H9 (cell line): Measurements from ENCODE around the gene FRY. TPM values are rescaled to one million over a fixed set of nuclear protein-coding genes. Genes with fewer than 3 reads are reported as not detected.

Source experiments
- DNase-seq: peaks from one replicate; pipeline ENCODE4 v3.0.0-alpha.2; 2017
- H2AFZ ChIP-seq: one replicate; pipeline ENCODE4 v1.6.1; 2013; ENCODE audit warnings: mild to moderate bottlenecking, low read length, control low read depth, moderate library complexity
- H2AK5ac ChIP-seq: 2 replicates; pipeline ENCODE4 v1.6.1; 2013; ENCODE audit warnings: low read length, control low read depth, mixed read lengths; ENCODE audit not compliant: insufficient read length
- H2BK120ac ChIP-seq: one replicate; pipeline ENCODE4 v1.6.1; 2013; ENCODE audit warnings: low read depth, mild to moderate bottlenecking, low read length, control low read depth, inconsistent platforms; ENCODE audit not compliant: poor library complexity, severe bottlenecking
- H2BK12ac ChIP-seq: 2 replicates; pipeline ENCODE4 v1.6.1; 2013; ENCODE audit warnings: low read length, control low read depth, mixed read lengths, low read depth; ENCODE audit not compliant: insufficient read length
- H2BK15ac ChIP-seq: 2 replicates; pipeline ENCODE4 v1.6.1; 2013; ENCODE audit warnings: low read depth, low read length, control low read depth
- H2BK20ac ChIP-seq: one replicate; pipeline ENCODE4 v1.6.1; 2013; ENCODE audit warnings: low read depth, mild to moderate bottlenecking, low read length, control low read depth, inconsistent platforms; ENCODE audit not compliant: poor library complexity, severe bottlenecking
- H2BK5ac ChIP-seq: 2 replicates; pipeline ENCODE4 v1.6.1; 2013; ENCODE audit warnings: low read length, control low read depth, mixed read lengths; ENCODE audit not compliant: insufficient read length
- H3K14ac ChIP-seq: 2 replicates; pipeline ENCODE4 v1.6.1; 2013; ENCODE audit warnings: low read length, control low read depth; ENCODE audit not compliant: insufficient read depth
- H3K18ac ChIP-seq: 2 replicates; pipeline ENCODE4 v1.6.1; 2013; ENCODE audit warnings: low read depth, mild to moderate bottlenecking, mixed read lengths, low read length, control low read depth; ENCODE audit not compliant: insufficient read length
- H3K23ac ChIP-seq: 2 replicates; pipeline ENCODE4 v1.6.1; 2013; ENCODE audit warnings: low read length, control low read depth, mixed read lengths, low read depth; ENCODE audit not compliant: insufficient read length
- H3K23me2 ChIP-seq: 2 replicates; pipeline ENCODE4 v1.6.1; 2013; ENCODE audit warnings: low read depth, mild to moderate bottlenecking, mixed read lengths, low read length, control low read depth; ENCODE audit not compliant: insufficient read length, poor library complexity, severe bottlenecking
- H3K27ac ChIP-seq: 2 replicates; pipeline ENCODE4 v1.5.1; 2013; ENCODE audit warnings: low read length, control low read depth, mixed read lengths, low read depth; ENCODE audit not compliant: insufficient read length
- H3K27me3 ChIP-seq: 2 replicates; pipeline ENCODE4 v1.6.1; 2013; ENCODE audit warnings: low read length, control low read depth, inconsistent platforms; ENCODE audit not compliant: insufficient read depth
- H3K4ac ChIP-seq: 2 replicates; pipeline ENCODE4 v1.6.1; 2013; ENCODE audit warnings: low read depth, mild to moderate bottlenecking, control low read depth, inconsistent platforms, low read length, moderate library complexity
- H3K4me1 ChIP-seq: 2 replicates; pipeline ENCODE4 v1.6.1; 2013; ENCODE audit warnings: low read length, control low read depth, inconsistent platforms; ENCODE audit not compliant: insufficient read depth
- H3K4me2 ChIP-seq: 2 replicates; pipeline ENCODE4 v1.6.1; 2013; ENCODE audit warnings: low read length, control low read depth, mixed read lengths; ENCODE audit not compliant: insufficient read length, insufficient read depth
- H3K56ac ChIP-seq: 2 replicates; pipeline ENCODE4 v1.6.1; 2013; ENCODE audit warnings: low read depth, mild to moderate bottlenecking, mixed read lengths, low read length, control low read depth; ENCODE audit not compliant: insufficient read length
- H3K79me1 ChIP-seq: 2 replicates; pipeline ENCODE4 v1.6.1; 2013; ENCODE audit warnings: low read depth, mild to moderate bottlenecking, moderate library complexity, low read length, control low read depth, inconsistent platforms; ENCODE audit not compliant: insufficient read depth, poor library complexity, severe bottlenecking
- H3K79me2 ChIP-seq: 2 replicates; pipeline ENCODE4 v1.6.1; 2013; ENCODE audit warnings: low read length, control low read depth, inconsistent platforms; ENCODE audit not compliant: insufficient read depth
- H3K9ac ChIP-seq: 2 replicates; pipeline ENCODE4 v1.6.1; 2013; ENCODE audit warnings: low read length, control low read depth, mixed read lengths; ENCODE audit not compliant: insufficient read length; ENCODE audit errors: extremely low read depth
- H3K9me3 ChIP-seq: one replicate; pipeline ENCODE4 v1.6.1; 2013; ENCODE audit warnings: low read depth, low read length, inconsistent platforms; ENCODE audit not compliant: control insufficient read depth
- H3T11ph ChIP-seq: one replicate; pipeline ENCODE4 v1.6.1; 2013; ENCODE audit warnings: mild to moderate bottlenecking, low read length, control low read depth, inconsistent platforms
- H4K20me1 ChIP-seq: one replicate; pipeline ENCODE4 v1.6.1; 2013; ENCODE audit not compliant: control insufficient read depth, insufficient read length, insufficient read depth
- H4K5ac ChIP-seq: 2 replicates; pipeline ENCODE4 v1.6.1; 2013; ENCODE audit warnings: low read depth, mild to moderate bottlenecking, mixed read lengths, low read length, control low read depth; ENCODE audit not compliant: insufficient read length
- H4K8ac ChIP-seq: replicated peaks from 2 replicates; pipeline ENCODE4 v1.6.1; 2013; ENCODE audit warnings: low read length, control low read depth, mixed read lengths, low read depth; ENCODE audit not compliant: insufficient read length
- H4K91ac ChIP-seq: 2 replicates; pipeline ENCODE4 v1.6.1; 2013; ENCODE audit warnings: low read depth, mild to moderate bottlenecking, moderate library complexity, mixed read lengths, low read length, control low read depth; ENCODE audit not compliant: insufficient read length
- H3K27ac Mint-ChIP-seq, 3 experiments: 2 replicates in 2 of 3; 3 replicates in 1 of 3; pipeline ENCODE4 v1.8.0; 2020 to 2021; ENCODE audit warnings: mixed read lengths in 3 of 3, mild to moderate bottlenecking in 1 of 3, moderate library complexity in 1 of 3
- H3K27me3 Mint-ChIP-seq: 2 replicates; pipeline ENCODE4 v1.8.0; 2021; ENCODE audit warnings: low read depth, mild to moderate bottlenecking, moderate library complexity, mixed read lengths
- H3K36me3 Mint-ChIP-seq, 3 experiments: 2 replicates in 2 of 3; 3 replicates in 1 of 3; pipeline ENCODE4 v1.8.0; 2020 to 2021; ENCODE audit warnings: low read depth in 3 of 3, mixed read lengths in 3 of 3; ENCODE audit not compliant: insufficient read depth in 1 of 3
- H3K4me1 Mint-ChIP-seq, 2 experiments: 2 replicates each; pipeline ENCODE4 v1.8.0; 2020; ENCODE audit warnings: mixed read lengths in 2 of 2
- H3K4me3 Mint-ChIP-seq, 2 experiments: 2 replicates in 1 of 2; 3 replicates in 1 of 2; pipeline ENCODE4 v1.8.0; 2020 to 2021; ENCODE audit warnings: mild to moderate bottlenecking in 2 of 2, mixed read lengths in 2 of 2, moderate library complexity in 1 of 2
- H3K9me3 Mint-ChIP-seq, 2 experiments: 2 replicates in 1 of 2; 3 replicates in 1 of 2; pipeline ENCODE4 v1.8.0; 2020; ENCODE audit warnings: mild to moderate bottlenecking in 2 of 2, mixed read lengths in 2 of 2, moderate library complexity in 1 of 2
- CTCF ChIP-seq: fragments of 200-600 bp; sonication (generic); conservative IDR thresholded peaks from 3 replicates; pipeline ENCODE4 v1.8.0; 2021; ENCODE audit warnings: antibody characterized with exemption, mild to moderate bottlenecking
- WGBS: extraction: QIAGEN DNeasy Blood & Tissue Kit; methylation state at CpG from one replicate; pipeline ENCODE4 v1.1.7; 2013; ENCODE audit warnings: missing lambda C conversion rate, low lambda C conversion rate, mixed read lengths; ENCODE audit not compliant: insufficient read length; ENCODE audit errors: extremely low coverage; 5-methylcytosine and 5-hydroxymethylcytosine counted together
- total RNA-seq: library from RNA; stranded (reverse); gene quantifications from 2 replicates; pipeline ENCODE4 v1.2.1, GENCODE V29; 2021

The FRY gene
- total RNA-seq, 1 experiment from 2014 or later: 5.2 TPM

- no peak overlapping the region for H3K27ac ChIP-seq
Observed at GRCh38 chr13:32021785-32022184, 9.8 kb upstream of the FRY start.

More at GRCh38 chr13:32021785-32022184, 9.8 kb upstream of the FRY start:
- no peak overlapping the region for H4K91ac ChIP-seq
- no peaks in the 10 kb centered on the region for H4K20me1 ChIP-seq
- no peak overlapping the region for H3K14ac ChIP-seq
- H2AK5ac ChIP-seq: no peak overlapping the region
- no peak for DNase-seq
- no peak overlapping the region for H3K23ac ChIP-seq
- no CpG with 5 or more reads among the region's 1 CpG for WGBS
- no peaks in the 10 kb centered on the region for H3K79me1 ChIP-seq
- no peak for TF ChIP-seq CTCF
- no peaks in the 10 kb centered on the region for H3K79me2 ChIP-seq
- Mint-ChIP-seq H3K27me3 (no peaks in the 10 kb centered on the region), H3K4me3 (no peak overlapping the region), H3K9me3 (no peaks in the 10 kb centered on the region), H3K36me3 (no peaks in the 10 kb centered on the region), H3K4me1 (peaks cover 31% of the 10 kb centered on the region in 2 experiments), H3K27ac (peak overlapping the region in 1 of 3 experiments; percentile 44; a peak in 1 of 7 replicates)
- H3K56ac ChIP-seq: no peak overlapping the region
- H3T11ph ChIP-seq: no peak overlapping the region
- H2BK12ac ChIP-seq: no peak overlapping the region
- H3K23me2 ChIP-seq: no peaks in the 10 kb centered on the region
- peaks cover 2% of the 10 kb centered on the region; the same call in 1 of the 2 replicates for H3K4me1 ChIP-seq
- H3K18ac ChIP-seq: no peak overlapping the region
- no peak overlapping the region for H3K9ac ChIP-seq
- H2BK5ac ChIP-seq: no peak overlapping the region
- H4K8ac ChIP-seq: no peak overlapping the region
- H3K4me2 ChIP-seq: no peak overlapping the region
- no peak overlapping the region for H4K5ac ChIP-seq
- H3K27me3 ChIP-seq: no peaks in the 10 kb centered on the region
- H3K9me3 ChIP-seq: no peaks in the 10 kb centered on the region
- H2BK20ac ChIP-seq: no peak overlapping the region
- no peak overlapping the region for H2BK120ac ChIP-seq
- no peak overlapping the region for H2BK15ac ChIP-seq
- no peak overlapping the region for H2AFZ ChIP-seq
- no peak overlapping the region for H3K4ac ChIP-seq
